ENCODE data around the gene ERC2. TPM values are rescaled to one million over a fixed set of nuclear protein-coding genes. Genes with fewer than 3 reads are reported as not detected.

Gene ERC2
- polyA plus RNA-seq, 2 of the 4 experiments (the other 2 are of a cell fraction) = 0.16 TPM; not detected in 1

DNA sequence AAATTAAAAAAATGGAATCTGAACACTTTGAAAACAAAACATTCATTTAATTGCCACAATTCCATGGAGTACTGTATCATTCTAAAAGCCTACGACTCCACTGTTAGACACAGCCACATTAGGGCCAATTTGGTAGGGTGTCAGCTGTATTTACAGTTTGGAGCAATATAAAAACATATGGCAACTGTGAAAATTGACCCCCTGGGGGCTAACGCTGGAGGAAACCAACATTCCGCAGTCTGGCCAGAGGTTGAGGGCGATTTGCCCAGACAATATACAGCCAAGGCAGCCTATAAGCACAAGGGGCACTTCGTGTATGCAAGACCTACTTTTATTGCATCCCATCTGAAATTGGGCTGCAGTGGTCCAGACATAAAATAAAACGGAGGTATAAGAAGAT, 504.7 kb downstream of the ERC2 start:
- no peak for TF ChIP-seq CHD2 (IDR thresholded peaks at IDR 0.05; ENCODE audit: low read length, partially characterized antibody)
- TF ChIP-seq CBX8 (IDR thresholded peaks at IDR 0.05) = no peak
- TF ChIP-seq SREBF2 (IDR thresholded peaks at IDR 0.05) = no peak
- no peak for TF ChIP-seq CBX2 (IDR thresholded peaks at IDR 0.05; ENCODE audit: borderline replicate concordance, low read depth)
- no peak for TF ChIP-seq ZNF302 (CRISPR knock-in tag; IDR thresholded peaks at IDR 0.05)
- no peak for TF ChIP-seq EP300 (IDR thresholded peaks at IDR 0.05)
- no peak for TF ChIP-seq RAD21 (conservative IDR thresholded peaks at IDR 0.05 in 1 of 2, IDR thresholded peaks at IDR 0.05 in 1 of 2)
- no peak for TF ChIP-seq RFX5 (IDR thresholded peaks at IDR 0.05)
- TF ChIP-seq EHMT2 (IDR thresholded peaks at IDR 0.05; ENCODE audit: low read depth) = no peak
- TF ChIP-seq TFCP2L1 (CRISPR knock-in tag; IDR thresholded peaks at IDR 0.05) = no peak
- TF ChIP-seq HEYL (CRISPR knock-in tag; IDR thresholded peaks at IDR 0.05) = no peak
- TF ChIP-seq MAZ (IDR thresholded peaks at IDR 0.05; ENCODE audit: borderline replicate concordance, low read depth, low read length) = no peak
- TF ChIP-seq BHLHE40 (IDR thresholded peaks at IDR 0.05; ENCODE audit: low read depth, low read length) = no peak
- no peak for TF ChIP-seq JUNB (IDR thresholded peaks at IDR 0.05)
- TF ChIP-seq, protein P1, sequence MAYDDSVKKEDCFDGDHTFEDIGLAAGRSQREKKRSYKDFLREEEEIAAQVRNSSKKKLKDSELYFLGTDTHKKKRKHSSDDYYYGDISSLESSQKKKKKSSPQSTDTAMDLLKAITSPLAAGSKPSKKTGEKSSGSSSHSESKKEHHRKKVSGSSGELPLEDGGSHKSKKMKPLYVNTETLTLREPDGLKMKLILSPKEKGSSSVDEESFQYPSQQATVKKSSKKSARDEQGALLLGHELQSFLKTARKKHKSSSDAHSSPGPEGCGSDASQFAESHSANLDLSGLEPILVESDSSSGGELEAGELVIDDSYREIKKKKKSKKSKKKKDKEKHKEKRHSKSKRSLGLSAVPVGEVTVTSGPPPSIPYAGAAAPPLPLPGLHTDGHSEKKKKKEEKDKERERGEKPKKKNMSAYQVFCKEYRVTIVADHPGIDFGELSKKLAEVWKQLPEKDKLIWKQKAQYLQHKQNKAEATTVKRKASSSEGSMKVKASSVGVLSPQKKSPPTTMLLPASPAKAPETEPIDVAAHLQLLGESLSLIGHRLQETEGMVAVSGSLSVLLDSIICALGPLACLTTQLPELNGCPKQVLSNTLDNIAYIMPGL (CRISPR knock-in tag; IDR thresholded peaks at IDR 0.05; ENCODE audit: borderline replicate concordance) = no peak
- no peak for TF ChIP-seq TP53 (CRISPR knock-in tag; IDR thresholded peaks at IDR 0.05)
- TF ChIP-seq MYC (IDR thresholded peaks at IDR 0.05; ENCODE audit: borderline replicate concordance, low read length) = no peak
- no peak for TF ChIP-seq HOXB5 (CRISPR knock-in tag; IDR thresholded peaks at IDR 0.05)
- TF ChIP-seq, protein P2, sequence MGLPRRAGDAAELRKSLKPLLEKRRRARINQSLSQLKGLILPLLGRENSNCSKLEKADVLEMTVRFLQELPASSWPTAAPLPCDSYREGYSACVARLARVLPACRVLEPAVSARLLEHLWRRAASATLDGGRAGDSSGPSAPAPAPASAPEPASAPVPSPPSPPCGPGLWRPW (IDR thresholded peaks at IDR 0.05) = no peak
- no peak for TF ChIP-seq PHF8 (IDR thresholded peaks at IDR 0.05; ENCODE audit: borderline replicate concordance, low read depth)
- DNase-seq (ENCODE audit: low read depth in 1 of 2, low spot score in 1 of 2) = no peak
- FAIRE-seq = no peak
- no peak overlapping the region for H3K27ac ChIP-seq
- no peak for ATAC-seq
- no peak overlapping the region for H3K4me3 ChIP-seq
- ChIA-PET POLR2A (no interaction called here), CTCF (no interaction called here)
- no peaks in the 10 kb centered on the region for H3K9me3 ChIP-seq
- WGBS (ENCODE audit: missing lambda C conversion rate) = 36% methylated on average over 6 of the region's 6 CpGs
- no peak overlapping the region for H3K4me2 ChIP-seq
- H3K4me1 ChIP-seq = no peaks in the 10 kb centered on the region

DNA sequence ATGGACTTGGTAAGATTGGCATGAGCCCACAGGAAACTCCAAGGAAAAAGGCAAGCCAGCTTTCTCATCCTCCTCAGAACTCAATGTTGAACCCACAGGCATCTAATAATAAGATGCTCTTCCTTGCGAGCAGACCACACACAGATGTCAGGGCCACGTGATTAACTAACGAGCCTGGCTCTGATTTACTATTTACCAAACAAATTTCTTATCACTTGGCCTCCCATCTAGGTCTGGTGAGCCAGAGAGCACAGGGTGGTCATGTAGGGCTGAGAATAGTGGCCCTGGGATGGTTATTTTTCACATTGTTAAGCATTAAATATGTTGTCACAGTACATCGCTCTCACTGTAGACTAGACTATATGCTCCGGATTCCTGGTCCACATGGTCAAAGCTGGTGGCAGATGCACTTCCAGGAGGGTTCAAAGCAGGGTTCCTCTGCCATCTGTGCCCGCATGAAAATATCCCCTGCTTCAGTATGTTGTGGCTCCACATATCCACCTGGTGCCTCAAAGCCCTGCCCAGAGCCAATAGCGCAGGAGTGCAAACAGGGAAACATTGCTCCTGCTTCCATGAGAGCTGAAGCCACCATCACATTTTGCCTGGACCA, 508.7 kb downstream of the ERC2 start:
- Histone ChIP-seq H3K4me2 (no peak overlapping the region), H3K9me3 (no peaks in the 10 kb centered on the region), H3K27ac (no peak overlapping the region), H3K4me3 (no peak overlapping the region), H3K4me1 (no peaks in the 10 kb centered on the region)
- DNase-seq (ENCODE audit: low read depth in 1 of 2, low spot score in 1 of 2) = no peak
- POLR2A ChIA-PET = no interaction called here
- TF ChIP-seq JUN (IDR thresholded peaks at IDR 0.05) (no peak), HEYL (CRISPR knock-in tag; IDR thresholded peaks at IDR 0.05) (no peak), GATA3 (IDR thresholded peaks at IDR 0.05; ENCODE audit: borderline replicate concordance) (no peak), SREBF2 (IDR thresholded peaks at IDR 0.05) (no peak), EHF (CRISPR knock-in tag; IDR thresholded peaks at IDR 0.05) (no peak), PHF8 (IDR thresholded peaks at IDR 0.05; ENCODE audit: borderline replicate concordance, low read depth) (no peak), NFE2L2 (conservative IDR thresholded peaks at IDR 0.05; ENCODE audit: low read length) (no peak), POLR2AphosphoS2 (conservative IDR thresholded peaks at IDR 0.05; ENCODE audit: low read length) (no peak), ZC3H11A (IDR thresholded peaks at IDR 0.05) (no peak), CHD2 (IDR thresholded peaks at IDR 0.05; ENCODE audit: low read length, partially characterized antibody) (no peak), RAD21 (conservative IDR thresholded peaks at IDR 0.05 in 1 of 2, IDR thresholded peaks at IDR 0.05 in 1 of 2) (no peak), KDM1A (IDR thresholded peaks at IDR 0.05; ENCODE audit: low read depth) (no peak), KDM5A (IDR thresholded peaks at IDR 0.05) (no peak)
- TF ChIP-seq, protein P3, sequence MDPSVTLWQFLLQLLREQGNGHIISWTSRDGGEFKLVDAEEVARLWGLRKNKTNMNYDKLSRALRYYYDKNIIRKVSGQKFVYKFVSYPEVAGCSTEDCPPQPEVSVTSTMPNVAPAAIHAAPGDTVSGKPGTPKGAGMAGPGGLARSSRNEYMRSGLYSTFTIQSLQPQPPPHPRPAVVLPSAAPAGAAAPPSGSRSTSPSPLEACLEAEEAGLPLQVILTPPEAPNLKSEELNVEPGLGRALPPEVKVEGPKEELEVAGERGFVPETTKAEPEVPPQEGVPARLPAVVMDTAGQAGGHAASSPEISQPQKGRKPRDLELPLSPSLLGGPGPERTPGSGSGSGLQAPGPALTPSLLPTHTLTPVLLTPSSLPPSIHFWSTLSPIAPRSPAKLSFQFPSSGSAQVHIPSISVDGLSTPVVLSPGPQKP (IDR thresholded peaks at IDR 0.05; ENCODE audit: low read depth, low read length) = no peak
- WGBS (ENCODE audit: missing lambda C conversion rate) = 31% methylated on average over 5 of the region's 7 CpGs
- CTCF ChIA-PET = no interaction called here
- no peak for ATAC-seq
- FAIRE-seq = no peak
